Esophagus squamous epithelium (tissue), 5 donors: ENCODE results near the gene SH2D2A. TPM values are rescaled to one million over a fixed set of nuclear protein-coding genes. Genes with fewer than 3 reads are reported as not detected.

ENCODE experiments used
- DNase-seq: peaks from one replicate; lab custom pipeline; 2025; lab: John Stamatoyannopoulos, UW
- H3K27ac ChIP-seq, 4 donors: fragments of 200-600 bp; sonication (generic); one replicate each; pipeline ENCODE4 v1.5.1; 2016 to 2019; ENCODE audit warnings: mild to moderate bottlenecking in 1 of 4
- H3K27me3 ChIP-seq, 4 donors: fragments of 200-600 bp; sonication (generic); 1 replicate in 3 of 4; 2 replicates in 1 of 4; pipeline versions ENCODE4 v1.5.1 to v1.6.0; 2017 to 2021; ENCODE audit warnings: antibody characterized with exemption in 1 of 4
- H3K36me3 ChIP-seq, 3 donors: fragments of 200-600 bp; sonication (generic); one replicate each; pipeline ENCODE4 v1.5.1; 2016 to 2019
- H3K4me1 ChIP-seq, 3 donors: fragments of 200-600 bp; sonication (generic); one replicate each; pipeline ENCODE4 v1.5.1; 2017 to 2019
- H3K4me3 ChIP-seq, 4 donors: fragments of 200-600 bp; sonication (generic); 1 replicate in 3 of 4; 2 replicates in 1 of 4; pipeline ENCODE4 v1.5.1; 2016 to 2019; ENCODE audit warnings: mild to moderate bottlenecking in 2 of 4, moderate library complexity in 1 of 4
- H3K9me3 ChIP-seq, 3 donors: fragments of 200-600 bp; sonication (generic); one replicate each; pipeline ENCODE4 v1.5.1; 2016 to 2019
- POLR2A ChIP-seq, 4 donors: fragments of 450-650 bp; IDR thresholded peaks; one replicate each; pipeline ENCODE4 v1.6.1; 2017; ENCODE audit warnings: antibody characterized with exemption in 4 of 4, mild to moderate bottlenecking in 4 of 4, moderate library complexity in 3 of 4
- WGBS, 2 donors: methylation state at CpG; one replicate each; pipeline ENCODE4 v1.1.5; 2018; 5-methylcytosine and 5-hydroxymethylcytosine counted together
- intact Hi-C: fragments of 100-400 bp; cut with DNase I; formaldehyde crosslinking; loops from one replicate; pipeline ENCODE4 v1.15.0; 2022
- total RNA-seq, 4 donors: library from RNA; depleted of rRNA; stranded (reverse); fragments of >200 nt; gene quantifications; one replicate each; pipeline ENCODE4 v1.1.0, GENCODE V29; 2016
- TF ChIP-seq, protein P1 (sequence below), 6 experiments: fragments of 450-650 bp in 4 of 6; fragments of 200-600 bp in 2 of 6; sonication (generic) in 2 of 6; IDR thresholded peaks; one replicate each; pipeline ENCODE4 v1.5.1; 2016 to 2019; ENCODE audit warnings: antibody characterized with exemption in 6 of 6, mild to moderate bottlenecking in 4 of 6, moderate library complexity in 4 of 6
- donor health status: DM: yes; HTN: yes; CAD: no.

Gene SH2D2A
- total RNA-seq, 4 donors from 2014 or later, result 0.32 to 2.0 (median 1.7) TPM; not detected in 1

GRCh38 chr1:156841295-156841855 lies 24.7 kb upstream of the SH2D2A start:
- TF ChIP-seq POLR2A (IDR thresholded peaks at IDR 0.05), result no peak
- TF ChIP-seq, protein P1, sequence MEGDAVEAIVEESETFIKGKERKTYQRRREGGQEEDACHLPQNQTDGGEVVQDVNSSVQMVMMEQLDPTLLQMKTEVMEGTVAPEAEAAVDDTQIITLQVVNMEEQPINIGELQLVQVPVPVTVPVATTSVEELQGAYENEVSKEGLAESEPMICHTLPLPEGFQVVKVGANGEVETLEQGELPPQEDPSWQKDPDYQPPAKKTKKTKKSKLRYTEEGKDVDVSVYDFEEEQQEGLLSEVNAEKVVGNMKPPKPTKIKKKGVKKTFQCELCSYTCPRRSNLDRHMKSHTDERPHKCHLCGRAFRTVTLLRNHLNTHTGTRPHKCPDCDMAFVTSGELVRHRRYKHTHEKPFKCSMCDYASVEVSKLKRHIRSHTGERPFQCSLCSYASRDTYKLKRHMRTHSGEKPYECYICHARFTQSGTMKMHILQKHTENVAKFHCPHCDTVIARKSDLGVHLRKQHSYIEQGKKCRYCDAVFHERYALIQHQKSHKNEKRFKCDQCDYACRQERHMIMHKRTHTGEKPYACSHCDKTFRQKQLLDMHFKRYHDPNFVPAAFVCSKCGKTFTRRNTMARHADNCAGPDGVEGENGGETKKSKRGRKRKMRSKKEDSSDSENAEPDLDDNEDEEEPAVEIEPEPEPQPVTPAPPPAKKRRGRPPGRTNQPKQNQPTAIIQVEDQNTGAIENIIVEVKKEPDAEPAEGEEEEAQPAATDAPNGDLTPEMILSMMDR (IDR thresholded peaks at IDR 0.05), result no peak
- peaks cover 0 to 13% (median 6%) of the 10 kb centered on the region in 3 donors for H3K4me1 ChIP-seq
- H3K27ac ChIP-seq, result no peak overlapping the region
- intact Hi-C loops, result no loop called here
- H3K9me3 ChIP-seq, result no peaks in the 10 kb centered on the region
- H3K27me3 ChIP-seq, result peaks cover 0 to 100% (median 6%) of the 10 kb centered on the region in 4 donors
- no peak overlapping the region for H3K4me3 ChIP-seq
- no peak for DNase-seq
- H3K36me3 ChIP-seq, result no peaks in the 10 kb centered on the region
- 53 to 79% methylated on average over 6 to 7 of the region's 16 CpGs for WGBS, 2 donors

GRCh38 chr1:156840898-156841279 lies 24.2 kb upstream of the SH2D2A start:
- TF ChIP-seq, protein P1 (IDR thresholded peaks at IDR 0.05), result no peak
- no peak for TF ChIP-seq POLR2A (IDR thresholded peaks at IDR 0.05)
- 60 to 76% methylated on average over 7 to 14 of the region's 14 CpGs for WGBS, 2 donors
- no peak overlapping the region for H3K4me3 ChIP-seq
- peaks cover 0 to 13% (median 6%) of the 10 kb centered on the region in 3 donors for H3K4me1 ChIP-seq
- H3K27me3 ChIP-seq, result peaks cover 0 to 100% (median 6%) of the 10 kb centered on the region in 4 donors
- no peaks in the 10 kb centered on the region for H3K36me3 ChIP-seq
- DNase-seq, result no peak
- H3K9me3 ChIP-seq, result no peaks in the 10 kb centered on the region
- intact Hi-C loops, result no loop called here
- H3K27ac ChIP-seq, result no peak overlapping the region

GRCh38 chr1:156840186-156840897 lies 23.7 kb upstream of the SH2D2A start:
- H3K27ac ChIP-seq, result no peak overlapping the region
- DNase-seq, result no peak
- no peak overlapping the region for H3K4me3 ChIP-seq
- TF ChIP-seq POLR2A (IDR thresholded peaks at IDR 0.05), result no peak
- TF ChIP-seq, protein P1 (IDR thresholded peaks at IDR 0.05), result no peak
- H3K36me3 ChIP-seq, result no peaks in the 10 kb centered on the region
- H3K4me1 ChIP-seq, result peaks cover 0 to 10% (median 6%) of the 10 kb centered on the region in 3 donors
- H3K27me3 ChIP-seq, result peaks cover 0 to 100% (median 4%) of the 10 kb centered on the region in 4 donors
- intact Hi-C loops, result no loop called here
- 54 to 60% methylated on average over 2 to 3 of the region's 8 CpGs for WGBS, 2 donors
- H3K9me3 ChIP-seq, result no peaks in the 10 kb centered on the region

- H3K4me1 ChIP-seq, result peaks cover 0 to 2% (median 0%) of the 10 kb centered on the region in 3 donors
- H3K4me3 ChIP-seq, result no peak overlapping the region
- DNase-seq, result no peak
- H3K27me3 ChIP-seq, result peaks cover 0 to 100% (median 2%) of the 10 kb centered on the region in 4 donors
- no peak overlapping the region for H3K27ac ChIP-seq
- no peaks in the 10 kb centered on the region for H3K36me3 ChIP-seq
- H3K9me3 ChIP-seq, result no peaks in the 10 kb centered on the region
- intact Hi-C loops, result no loop called here
- WGBS, 2 donors, result 38 to 41% methylated on average over 7 of the region's 9 CpGs
- no peak for TF ChIP-seq POLR2A (IDR thresholded peaks at IDR 0.05)
- TF ChIP-seq, protein P1 (IDR thresholded peaks at IDR 0.05), result no peak
Measured at GRCh38 chr1:156839426-156840109, 22.9 kb upstream of the SH2D2A start.

DNA sequence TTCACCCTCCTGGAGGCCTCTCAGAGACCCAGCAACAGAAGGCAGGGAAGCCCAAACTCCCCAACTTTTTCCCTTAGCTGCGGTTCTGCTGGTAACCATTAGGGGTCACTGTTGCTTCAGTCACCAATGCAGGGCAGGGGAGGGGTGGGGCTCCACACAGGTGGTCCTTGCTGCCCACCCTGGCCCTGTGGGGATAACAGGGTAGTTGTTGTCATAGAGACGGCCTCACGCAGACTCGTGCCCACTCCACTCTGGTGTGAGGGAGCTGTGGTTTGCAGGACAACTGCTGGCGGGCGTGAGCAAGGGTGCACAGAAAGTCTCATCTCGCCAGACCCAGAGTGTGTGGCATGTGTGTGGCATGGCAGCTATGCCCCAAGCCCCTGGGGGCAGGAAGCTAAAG lies 22.3 kb upstream of the SH2D2A start:
- H3K9me3 ChIP-seq, result no peaks in the 10 kb centered on the region
- no peak overlapping the region for H3K27ac ChIP-seq
- H3K27me3 ChIP-seq, result peaks cover 0 to 100% (median 2%) of the 10 kb centered on the region in 4 donors
- no peak for TF ChIP-seq POLR2A (IDR thresholded peaks at IDR 0.05)
- TF ChIP-seq, protein P1 (IDR thresholded peaks at IDR 0.05), result peak; percentile 60 to 84 (median 69)
- WGBS, 2 donors, result 38% methylated on average over 4 of the region's 7 CpGs; no CpG with 5 or more reads in 1 of the 2 donors
- H3K36me3 ChIP-seq, result no peaks in the 10 kb centered on the region
- H3K4me3 ChIP-seq, result no peak overlapping the region
- H3K4me1 ChIP-seq, result no peaks in the 10 kb centered on the region
- no peak for DNase-seq
- intact Hi-C loops, result no loop called here
